HG02981 (cell line): ENCODE results near the gene ITGA11.
"Not testable (repeated sequence)": the region's sequence is repeated elsewhere in the genome, so short reads cannot be mapped to it uniquely, and the experiment has no call there.

Experiments
- ATAC-seq: cut with Tn5 transposase; IDR thresholded peaks from one replicate; pipeline ENCODE4 v1.9.1; 2021; ENCODE audit warnings: mild to moderate bottlenecking, moderate library complexity; ENCODE audit not compliant: unreplicated experiment

The ITGA11 gene

GRCh38 chr15:68399096-68400065 is 32.6 kb downstream of the ITGA11 start:
- no peak for ATAC-seq

GRCh38 chr15:68397999-68398398 is 34.0 kb downstream of the ITGA11 start:
- not testable (repeated sequence) for ATAC-seq

GRCh38 chr15:68396068-68396467 is 35.9 kb downstream of the ITGA11 start:
- ATAC-seq, result no peak

- no peak for ATAC-seq
Observed at GRCh38 chr15:68391121-68391520, 40.8 kb downstream of the ITGA11 start.

- ATAC-seq, result peak; percentile 85
Observed at GRCh38 chr15:68389936-68390817, 41.8 kb downstream of the ITGA11 start.

- ATAC-seq, result no peak
Observed at GRCh38 chr15:68389041-68389930, 42.7 kb downstream of the ITGA11 start.

- no peak for ATAC-seq
Observed at GRCh38 chr15:68387381-68388143, 44.4 kb downstream of the ITGA11 start.

- ATAC-seq, result no peak
Observed at GRCh38 chr15:68386587-68387288, 45.2 kb downstream of the ITGA11 start.

- no peak for ATAC-seq
Observed at GRCh38 chr15:68385671-68386586, 46.0 kb downstream of the ITGA11 start.

- no peak for ATAC-seq
Observed at GRCh38 chr15:68385240-68385561, 46.8 kb downstream of the ITGA11 start.

GRCh38 chr15:68384451-68385239 is 47.3 kb downstream of the ITGA11 start:
- no peak for ATAC-seq

- ATAC-seq, result no peak
Observed at GRCh38 chr15:68383161-68384074, 48.5 kb downstream of the ITGA11 start.

- no peak for ATAC-seq
Observed at GRCh38 chr15:68382286-68383007, 49.5 kb downstream of the ITGA11 start.

GRCh38 chr15:68380456-68380855 is 51.5 kb downstream of the ITGA11 start:
- no peak for ATAC-seq

GRCh38 chr15:68379759-68380290 is 52.1 kb downstream of the ITGA11 start:
- ATAC-seq, result no peak
